ENCODE results near the gene VAMP2.

Gene VAMP2

GRCh38 chr17:8162233-8162996, at the start of gene VAMP2:
Gene VAMP2 (minus strand): TSS chr17:8162948. CDS start chr17:8162879, 69 bp downstream.
- DNase-seq (ENCODE audit: low spot score), result peak; percentile 79

- DNase-seq (ENCODE audit: low spot score), result no peak
Measured at GRCh38 chr17:8210761-8211458, 48.2 kb upstream of the VAMP2 start.

- peak; percentile 96 for DNase-seq (ENCODE audit: low spot score)
Measured at GRCh38 chr17:8209907-8210760, 47.4 kb upstream of the VAMP2 start, which contains the start of gene AURKB. Gene AURKB (minus strand): TSS chr17:8210575. CDS start chr17:8210224, 351 bp downstream.

GRCh38 chr17:8206536-8206935, 43.8 kb upstream of the VAMP2 start:
- DNase-seq (ENCODE audit: low spot score), result no peak

GRCh38 chr17:8204761-8205555, 42.2 kb upstream of the VAMP2 start:
- no peak for DNase-seq (ENCODE audit: low spot score)

- DNase-seq (ENCODE audit: low spot score), result peak; percentile 85
Measured at GRCh38 chr17:8192070-8192815, 29.5 kb upstream of the VAMP2 start.

- no peak for DNase-seq (ENCODE audit: low spot score)
Measured at GRCh38 chr17:8190506-8190905, 27.8 kb upstream of the VAMP2 start.

GRCh38 chr17:8189711-8190477, 27.1 kb upstream of the VAMP2 start, which contains the start of gene BORCS6:
Gene BORCS6 (minus strand): TSS chr17:8190180. CDS start chr17:8190140, 40 bp downstream.
- peak; percentile 99 for DNase-seq (ENCODE audit: low spot score)

- DNase-seq (ENCODE audit: low spot score), result peak; percentile 30
Measured at GRCh38 chr17:8189041-8189710, 26.4 kb upstream of the VAMP2 start.

- DNase-seq (ENCODE audit: low spot score), result no peak
Measured at GRCh38 chr17:8188263-8188839, 25.6 kb upstream of the VAMP2 start.

GRCh38 chr17:8187517-8188262, 24.9 kb upstream of the VAMP2 start:
- peak; percentile 99 for DNase-seq (ENCODE audit: low spot score)

- DNase-seq (ENCODE audit: low spot score), result peak; percentile 91
Measured at GRCh38 chr17:8186787-8187516, 24.2 kb upstream of the VAMP2 start.

GRCh38 chr17:8186446-8186786, 23.7 kb upstream of the VAMP2 start:
- no peak for DNase-seq (ENCODE audit: low spot score)

- DNase-seq (ENCODE audit: low spot score), result peak; percentile 76
Measured at GRCh38 chr17:8185582-8186445, 23.1 kb upstream of the VAMP2 start.

GRCh38 chr17:8176998-8177731, 14.4 kb upstream of the VAMP2 start:
- DNase-seq (ENCODE audit: low spot score), result no peak
